GM19397 (cell line): ENCODE data around the gene PNN.
"Not testable (repeated sequence)": the region's sequence is repeated elsewhere in the genome, so short reads cannot be mapped to it uniquely, and the experiment has no call there.

Experiments used
- ATAC-seq: cut with Tn5 transposase; IDR thresholded peaks from one replicate; pipeline ENCODE4 v1.9.1; 2021; ENCODE audit warnings: mild to moderate bottlenecking, moderate library complexity; ENCODE audit not compliant: unreplicated experiment

The PNN gene

DNA sequence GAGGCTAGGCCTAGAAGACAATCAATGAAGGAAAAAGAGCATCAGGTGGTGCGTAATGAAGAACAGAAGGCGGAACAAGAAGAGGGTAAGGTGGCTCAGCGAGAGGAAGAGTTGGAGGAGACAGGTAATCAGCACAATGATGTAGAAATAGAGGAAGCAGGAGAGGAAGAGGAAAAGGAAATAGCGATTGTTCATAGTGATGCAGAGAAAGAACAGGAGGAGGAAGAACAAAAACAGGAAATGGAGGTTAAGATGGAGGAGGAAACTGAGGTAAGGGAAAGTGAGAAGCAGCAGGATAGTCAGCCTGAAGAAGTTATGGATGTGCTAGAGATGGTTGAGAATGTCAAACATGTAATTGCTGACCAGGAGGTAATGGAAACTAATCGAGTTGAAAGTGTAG lies 5.5 kb downstream of the PNN start:
- ATAC-seq, result no peak

- no peak for ATAC-seq
Observed at GRCh38 chr14:39181026-39181692, 6.1 kb downstream of the PNN start.

DNA sequence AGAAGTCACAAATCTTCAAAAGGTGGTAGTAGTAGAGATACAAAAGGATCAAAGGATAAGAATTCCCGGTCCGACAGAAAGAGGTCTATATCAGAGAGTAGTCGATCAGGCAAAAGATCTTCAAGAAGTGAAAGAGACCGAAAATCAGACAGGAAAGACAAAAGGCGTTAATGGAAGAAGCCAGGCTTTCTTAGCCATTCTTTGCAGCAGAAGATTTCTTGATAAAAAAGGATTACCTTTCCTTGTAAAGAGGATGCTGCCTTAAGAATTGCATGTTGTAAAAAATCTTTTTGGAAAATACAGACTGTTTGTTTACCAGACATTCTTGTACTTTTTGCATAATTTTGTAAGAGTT lies 6.6 kb downstream of the PNN start:
- no peak for ATAC-seq

GRCh38 chr14:39182770-39183684 lies 8.0 kb downstream of the PNN start:
- no peak for ATAC-seq

DNA sequence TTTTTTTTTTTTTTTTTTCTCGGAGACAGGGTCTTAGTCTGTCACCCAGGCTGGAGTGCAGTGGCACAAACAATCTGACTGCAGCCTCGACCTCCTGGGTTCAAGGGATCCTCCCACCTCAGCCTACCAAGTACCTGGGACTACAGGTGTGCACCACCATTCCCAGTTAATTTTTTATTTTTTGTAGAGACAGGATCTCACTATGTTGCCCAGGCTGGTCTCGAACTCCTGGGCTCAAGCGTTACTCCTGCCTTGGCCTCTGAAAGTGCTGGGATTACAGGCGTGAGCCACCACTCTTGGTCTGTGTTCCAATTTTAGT lies 8.6 kb downstream of the PNN start:
- ATAC-seq, result not testable (repeated sequence)

GRCh38 chr14:39184628-39185255 lies 9.7 kb downstream of the PNN start:
- no peak for ATAC-seq

- ATAC-seq, result no peak
Observed at GRCh38 chr14:39185256-39186049, 10.4 kb downstream of the PNN start.

GRCh38 chr14:39186941-39187525 lies 12.0 kb downstream of the PNN start:
- ATAC-seq, result no peak

DNA sequence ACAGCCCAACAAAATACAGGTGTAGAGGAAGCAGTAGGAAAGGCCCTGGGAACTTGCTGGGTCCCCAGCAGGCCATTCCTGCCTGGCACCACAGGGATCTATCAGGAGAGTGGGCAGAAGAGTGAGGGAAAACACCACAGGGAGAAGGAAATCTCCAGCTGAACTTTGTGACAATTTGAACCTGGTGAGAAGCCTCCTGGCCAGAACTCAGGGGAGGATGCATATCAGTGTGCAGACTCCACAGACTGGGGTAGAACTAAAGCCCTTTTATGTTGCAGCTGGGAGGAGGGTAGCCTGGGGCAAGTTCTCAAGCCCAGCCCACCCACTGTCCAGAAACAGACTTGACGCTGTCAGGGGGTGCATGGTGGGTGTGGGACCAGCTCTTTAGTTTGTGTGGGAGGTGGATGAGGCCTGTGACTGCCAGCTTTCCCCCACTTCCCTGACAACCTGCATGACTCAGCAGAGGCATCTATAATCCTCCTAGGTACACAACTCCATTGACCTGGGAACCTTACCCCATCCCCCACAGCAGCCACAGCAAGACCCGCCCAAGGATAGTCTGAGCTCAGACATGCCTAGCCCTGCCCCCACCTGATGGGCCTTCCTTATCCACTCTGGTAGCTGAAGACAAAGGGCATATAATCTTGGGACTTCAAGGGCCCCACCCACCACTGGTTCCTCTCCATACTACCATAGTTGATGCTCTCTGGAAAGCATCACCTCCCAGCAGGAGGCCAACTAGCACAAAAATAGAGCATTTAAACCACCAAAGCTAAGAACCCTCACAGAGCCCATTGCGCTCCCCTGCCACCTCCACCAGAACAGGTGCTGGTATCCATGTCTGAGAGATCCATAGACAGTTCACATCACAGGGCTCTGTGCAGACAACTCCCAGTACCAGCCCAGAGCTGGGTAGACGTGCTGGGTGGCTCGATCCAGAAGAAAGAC lies 28.9 kb downstream of the PNN start:
- ATAC-seq, result no peak

DNA sequence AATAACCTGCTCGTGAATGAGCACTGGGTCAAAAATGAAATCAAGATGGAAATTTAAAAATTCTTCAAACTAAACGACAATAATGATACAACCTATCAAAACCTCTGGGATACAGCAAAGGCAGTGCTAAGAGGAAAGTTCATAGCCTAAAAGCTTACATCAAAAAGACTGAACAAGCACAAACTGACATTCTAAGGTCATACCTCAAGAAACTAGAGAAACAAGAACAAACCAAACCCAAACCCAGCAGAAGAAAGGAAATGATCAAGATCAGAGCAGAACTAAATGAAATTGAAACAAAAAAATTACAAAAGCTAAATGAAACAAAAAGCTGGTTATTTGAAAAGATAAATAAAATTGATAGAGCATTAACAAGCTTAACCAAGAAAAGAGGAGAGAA lies 32.4 kb downstream of the PNN start:
- not testable (repeated sequence) for ATAC-seq

DNA sequence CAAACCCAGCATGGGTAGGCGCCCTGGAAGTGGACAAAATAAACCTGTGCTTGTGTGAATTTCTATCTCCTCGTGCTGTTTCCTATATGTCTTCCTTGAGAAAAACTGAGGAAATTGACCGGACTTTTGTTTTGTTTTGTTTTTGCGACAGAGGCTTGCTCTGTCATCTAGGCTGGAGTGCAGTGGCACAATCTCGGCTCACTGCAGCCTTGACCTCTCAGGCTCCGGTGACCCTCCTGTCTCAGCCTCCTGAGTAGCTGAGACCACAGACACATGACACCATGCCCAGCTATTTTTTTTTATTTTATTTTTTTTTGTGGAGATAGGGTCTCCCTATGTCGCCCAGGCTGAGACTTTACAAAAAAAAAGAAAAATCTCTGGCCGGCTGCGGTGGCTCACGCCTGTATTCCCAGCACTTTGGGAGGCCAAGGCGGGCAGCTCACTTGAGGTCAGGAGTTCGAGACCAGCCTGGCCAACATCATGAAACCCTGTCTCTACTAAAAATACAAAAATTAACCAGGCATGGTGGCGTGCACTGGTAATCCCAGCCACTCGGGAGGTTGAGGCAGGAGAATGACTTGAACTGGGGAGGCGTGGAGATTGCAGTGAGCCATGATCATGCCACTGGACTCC lies 36.2 kb downstream of the PNN start:
- ATAC-seq, result no peak

- no peak for ATAC-seq
Observed at GRCh38 chr14:39212034-39212433, 37.0 kb downstream of the PNN start.

DNA sequence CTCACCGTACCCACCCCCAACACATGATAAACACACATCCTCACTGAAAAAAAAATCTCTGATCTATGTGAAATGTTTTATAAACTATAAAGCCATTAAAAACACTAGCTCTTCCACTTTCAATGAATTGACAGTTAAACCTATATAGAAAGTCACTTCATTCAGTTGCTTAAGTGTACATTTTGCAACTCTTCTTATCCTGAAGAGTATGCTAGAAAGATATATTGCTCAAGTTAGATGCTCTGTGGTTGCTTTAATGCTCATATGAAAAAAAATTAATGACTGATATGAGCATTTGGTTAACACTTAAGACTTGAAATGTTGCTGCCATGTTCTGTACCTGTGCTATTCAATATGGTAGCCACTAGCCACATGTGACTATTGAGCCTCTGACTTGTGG lies 37.6 kb downstream of the PNN start:
- ATAC-seq, result no peak

DNA sequence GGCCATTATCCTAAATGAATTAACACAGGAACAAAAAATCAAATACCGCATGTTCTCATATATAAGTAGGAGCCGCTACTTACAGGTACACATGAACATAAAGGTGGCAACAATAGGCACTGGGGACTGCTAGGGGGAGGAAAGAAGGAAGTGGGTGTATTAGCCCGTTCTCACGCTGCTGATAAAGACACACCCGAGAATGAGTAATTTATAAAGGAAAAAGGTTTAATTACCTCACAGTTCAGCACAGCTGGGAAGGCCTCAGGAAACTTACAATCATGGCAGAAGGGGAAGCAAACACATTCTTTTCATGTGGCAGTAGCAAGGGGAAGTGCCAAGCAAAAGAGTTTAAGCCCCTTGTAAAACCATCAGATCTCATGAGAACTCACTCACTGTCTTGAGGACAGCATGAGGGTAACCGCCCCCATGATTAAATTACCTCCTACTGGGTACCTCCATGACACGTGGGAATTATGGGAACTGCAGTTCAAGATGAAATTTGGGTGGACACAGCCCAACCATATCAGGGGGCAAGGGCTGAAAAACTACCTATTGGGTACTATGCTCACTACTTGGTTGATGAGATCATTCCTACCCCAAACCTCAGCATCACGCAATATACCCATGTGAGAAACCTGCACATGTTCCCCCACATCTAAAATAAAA lies 42.3 kb downstream of the PNN start:
- ATAC-seq, result no peak

DNA sequence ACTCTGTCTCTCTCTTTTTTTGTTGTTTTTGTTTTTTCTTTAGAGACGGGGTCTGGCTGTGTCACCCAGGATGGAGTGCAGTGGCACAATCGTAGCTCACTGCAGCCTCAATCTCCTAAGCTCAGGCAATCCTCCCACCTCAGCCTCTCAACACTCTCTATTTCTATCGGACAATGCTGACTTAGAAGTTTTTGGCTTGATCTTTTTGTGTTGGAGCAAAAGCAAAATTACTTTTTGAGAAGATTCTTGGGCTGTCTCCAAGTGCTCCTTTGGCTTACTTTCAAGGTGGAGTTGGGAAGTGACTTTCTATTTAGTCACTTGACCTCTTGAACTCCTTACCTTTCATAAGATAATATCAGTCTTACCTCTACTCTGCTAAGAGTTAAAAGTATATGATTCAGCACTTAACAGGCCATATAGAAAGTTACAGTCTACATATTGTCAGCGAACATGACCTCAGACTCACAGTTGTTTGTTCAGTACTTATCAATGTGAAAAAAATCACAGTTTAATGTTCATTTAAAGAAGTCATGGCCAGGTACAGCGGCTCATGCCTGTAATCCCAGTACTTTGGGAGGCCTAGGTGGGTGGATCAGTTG lies 43.2 kb downstream of the PNN start:
- no peak for ATAC-seq

DNA sequence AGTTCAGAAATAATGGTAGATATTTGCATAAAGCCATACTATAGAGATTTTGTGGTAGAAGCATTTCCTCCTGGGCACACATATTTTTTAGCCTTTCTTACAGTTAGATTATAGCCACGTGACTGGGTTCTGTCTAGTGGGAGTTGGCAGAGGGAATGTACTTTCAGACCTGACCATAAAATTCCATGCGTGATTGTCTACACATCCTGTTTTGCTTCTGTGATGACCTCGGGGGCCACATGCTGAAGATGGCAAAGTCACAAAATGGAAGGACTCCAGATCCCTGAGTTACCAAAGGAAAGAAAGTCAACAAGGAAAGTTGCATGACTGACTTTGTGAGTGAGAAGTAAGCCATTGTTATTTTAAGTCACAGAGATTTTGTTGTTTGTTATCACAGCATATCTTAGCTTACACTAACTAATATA lies 44.0 kb downstream of the PNN start:
- ATAC-seq, result no peak

GRCh38 chr14:39220473-39220872 lies 45.4 kb downstream of the PNN start:
- ATAC-seq, result not testable (repeated sequence)

DNA sequence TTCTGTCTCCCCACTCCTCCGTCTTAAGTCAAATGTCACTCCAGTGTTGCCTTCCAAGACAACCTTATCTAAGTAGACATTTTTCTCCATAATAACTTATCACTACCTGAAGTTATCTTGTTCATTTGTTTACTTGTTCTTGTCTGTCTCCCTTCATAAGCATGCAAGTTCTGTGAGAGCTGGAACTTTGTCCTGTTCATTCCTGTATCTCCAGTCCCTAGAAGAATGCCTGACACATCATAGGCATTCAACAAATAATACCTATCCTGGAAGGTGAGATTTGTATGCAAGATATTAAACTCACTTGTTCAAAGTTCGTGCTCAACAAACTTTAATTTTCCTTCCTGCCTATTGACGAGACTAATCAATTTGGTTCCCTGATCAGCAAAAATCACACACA lies 53.0 kb downstream of the PNN start:
- ATAC-seq, result no peak
